HEK293 (cell line): Measurements from ENCODE around the gene SELENOO.
A peak's percentile ranks its signal among the peaks of the same experiment; 100 is the strongest.
"Not testable (repeated sequence)": the region's sequence is repeated elsewhere in the genome, so short reads cannot be mapped to it uniquely, and the experiment has no call there.

Experiments
- CTCF ChIA-PET: fragments of 350-600 bp; formaldehyde crosslinking; extraction: SDS; loops from one replicate; lab custom pipeline; 2021; ENCODE audit warnings: antibody characterized with exemption; lab: Yijun Ruan, JAX
- POLR2A ChIA-PET: fragments of 300-600 bp; formaldehyde crosslinking; extraction: SDS; loops from one replicate; lab custom pipeline; 2020; ENCODE audit warnings: antibody characterized with exemption, inconsistent platforms; lab: Yijun Ruan, JAX
- H3K27ac ChIP-seq: fragments of 200-500 bp; sonication (Bioruptor generic); 2 replicates; pipeline ENCODE4 v1.5.1; 2014; ENCODE audit warnings: low read depth, low read length, control low read depth, inconsistent platforms; ENCODE audit errors: extremely low read depth
- H3K36me3 ChIP-seq, 2 experiments: fragments of 200-500 bp in 1 of 2; sonication (Bioruptor generic) in 1 of 2; 1 replicate in 1 of 2; 2 replicates in 1 of 2; pipeline ENCODE4 v1.5.1; 2014 to 2017; ENCODE audit warnings: inconsistent platforms in 2 of 2, low read length in 2 of 2; ENCODE audit not compliant: control insufficient read depth in 2 of 2, insufficient read depth in 1 of 2
- H3K4me1 ChIP-seq: fragments of 200-500 bp; sonication (Bioruptor generic); 2 replicates; pipeline ENCODE4 v1.5.1; 2014; ENCODE audit warnings: mild to moderate bottlenecking, low read length, inconsistent platforms; ENCODE audit not compliant: control insufficient read depth, insufficient read depth
- H3K4me3 ChIP-seq: 2 replicates; pipeline ENCODE4 v1.5.1; 2011; ENCODE audit warnings: low read depth, mild to moderate bottlenecking, control low read depth, low read length, moderate library complexity
- H3K9me3 ChIP-seq: fragments of 200-500 bp; sonication (Bioruptor generic); 2 replicates; pipeline ENCODE4 v1.5.1; 2014; ENCODE audit warnings: low read depth, low read length, inconsistent platforms; ENCODE audit not compliant: control insufficient read depth, insufficient read depth
- GLIS1 ChIP-seq: fragments of 450-650 bp; formaldehyde crosslinking; IDR thresholded peaks from 2 replicates; pipeline ENCODE4 v1.5.1; 2016; ENCODE audit warnings: missing biosample characterization, missing genetic modification characterization
- PRDM2 ChIP-seq: fragments of 450-650 bp; formaldehyde crosslinking; IDR thresholded peaks from 2 replicates; pipeline ENCODE4 v1.5.1; 2016; ENCODE audit warnings: missing biosample characterization, missing genetic modification characterization, borderline replicate concordance
- ZBTB10 ChIP-seq: fragments of 450-650 bp; formaldehyde crosslinking; IDR thresholded peaks from 2 replicates; pipeline ENCODE4 v1.5.1; 2016; ENCODE audit warnings: missing biosample characterization, missing genetic modification characterization
- ZNF23 ChIP-seq: fragments of 450-650 bp; formaldehyde crosslinking; IDR thresholded peaks from 2 replicates; pipeline ENCODE4 v1.5.1; 2016; ENCODE audit warnings: missing biosample characterization, missing genetic modification characterization, borderline replicate concordance
- ZNF362 ChIP-seq: fragments of 450-650 bp; formaldehyde crosslinking; IDR thresholded peaks from 2 replicates; pipeline ENCODE4 v1.5.1; 2016; ENCODE audit warnings: missing biosample characterization, missing genetic modification characterization
- ZNF558 ChIP-seq: fragments of 450-650 bp; formaldehyde crosslinking; IDR thresholded peaks from 2 replicates; pipeline ENCODE4 v1.5.1; 2016; ENCODE audit warnings: missing biosample characterization, missing genetic modification characterization
- ZNF664 ChIP-seq: fragments of 450-650 bp; formaldehyde crosslinking; IDR thresholded peaks from 2 replicates; pipeline ENCODE4 v1.5.1; 2016; ENCODE audit warnings: missing biosample characterization, missing genetic modification characterization

The SELENOO gene

GRCh38 chr22:50165436-50166123, 35.2 kb upstream of the SELENOO start:
- ChIA-PET CTCF (no interaction called here), POLR2A (no interaction called here)
- Histone ChIP-seq H3K4me3 (no peak overlapping the region), H3K4me1 (no peaks in the 10 kb centered on the region)
- no peak for TF ChIP-seq ZNF362 (tag by site-specific recombination)
- TF ChIP-seq, all 188 proteins: peak for 0
- Histone ChIP-seq H3K36me3 (no peaks in the 10 kb centered on the region), H3K9me3 (no peaks in the 10 kb centered on the region), H3K27ac (no peak overlapping the region)

- Histone ChIP-seq H3K9me3 (no peaks in the 10 kb centered on the region), H3K36me3 (no peaks in the 10 kb centered on the region), H3K4me1 (no peaks in the 10 kb centered on the region), H3K27ac (no peak overlapping the region)
- TF ChIP-seq ZBTB10 (tag by site-specific recombination) (peak; percentile 45; the same call in 1 of the 2 replicates), ZNF664 (tag by site-specific recombination) (no peak)
- TF ChIP-seq, all 188 proteins: peak for 1
- ChIA-PET POLR2A (no interaction called here), CTCF (interaction anchor here (0.6 kb wide), 1 partner anchor 318 kb away, joined by 4 read pairs; the partner anchor contains the start of gene MIOX)
- H3K4me3 ChIP-seq: no peak overlapping the region
Observed at GRCh38 chr22:50167689-50168489, 32.9 kb upstream of the SELENOO start.

- H3K4me3 ChIP-seq, POLR2A ChIA-PET, CTCF ChIA-PET, H3K36me3 ChIP-seq, H3K9me3 ChIP-seq, H3K27ac ChIP-seq, H3K4me1 ChIP-seq: not testable (repeated sequence)
- TF ChIP-seq ZBTB10 (tag by site-specific recombination): 0 out of 2 replicates have a peak, but pooled peaks have one; percentile 55
Observed at GRCh38 chr22:50168490-50169180, 32.2 kb upstream of the SELENOO start.

- Histone ChIP-seq H3K9me3 (no peaks in the 10 kb centered on the region), H3K36me3 (no peaks in the 10 kb centered on the region)
- CTCF ChIA-PET: no interaction called here
- TF ChIP-seq ZNF23 (tag by site-specific recombination) (no peak), PRDM2 (tag by site-specific recombination) (no peak), GLIS1 (tag by site-specific recombination) (peak; percentile 35; the same call in 1 of the 2 replicates), ZNF558 (no peak)
- TF ChIP-seq, all 188 proteins: peak for 1
- Histone ChIP-seq H3K27ac (no peak overlapping the region), H3K4me1 (no peaks in the 10 kb centered on the region), H3K4me3 (no peak overlapping the region; the same call in 1 of the 2 replicates)
- POLR2A ChIA-PET: no interaction called here
Observed at GRCh38 chr22:50169181-50169759, 31.5 kb upstream of the SELENOO start.
